H1 (cell line): Measurements from ENCODE around the gene HS3ST6. TPM values are rescaled to one million over a fixed set of nuclear protein-coding genes. Genes with fewer than 3 reads are reported as not detected.

Source experiments
- CHD2 ChIP-seq: IDR thresholded peaks from 2 replicates; pipeline ENCODE4 v1.6.1; 2012; ENCODE audit warnings: low read length, improper control_type of control experiment
- RFX5 ChIP-seq: IDR thresholded peaks from 2 replicates; pipeline ENCODE4 v1.6.1; 2011; ENCODE audit warnings: low read depth, low read length, improper control_type of control experiment, borderline replicate concordance
- SP4 ChIP-seq: IDR thresholded peaks from 2 replicates; pipeline ENCODE4 v1.6.1; 2012; ENCODE audit warnings: low read length, inconsistent platforms
- polyA plus RNA-seq, 7 experiments: library from polyadenylated mRNA; depleted of rRNA in 3 of 7; stranded (reverse) in 5 of 7; unstranded in 2 of 7; fragments of >200 nt in 5 of 7; fragments of 200-250 nt in 2 of 7; gene quantifications; 1 replicate in 5 of 7; 2 replicates in 1 of 7; 4 replicates in 1 of 7; pipeline versions ENCODE4 v1.2.1 to v1.2.3, GENCODE V29; 2011 to 2013; ENCODE audit warnings: missing spikeins in 2 of 7, mixed read lengths in 2 of 7
- total RNA-seq: library from RNA; stranded (reverse); fragmentation: NEBNext Ultra II Directional; extraction: Animal tissue kit (Norgen Biotek cat#: 25700); gene quantifications from 2 replicates; pipeline ENCODE4 v1.2.1, GENCODE V29; 2021

Gene HS3ST6
- total and polyA plus RNA-seq, 2 of the 8 experiments (the other 6 are each of a cell fraction or from before 2014, with no cell fraction given), result 0.36 to 0.39 TPM

DNA sequence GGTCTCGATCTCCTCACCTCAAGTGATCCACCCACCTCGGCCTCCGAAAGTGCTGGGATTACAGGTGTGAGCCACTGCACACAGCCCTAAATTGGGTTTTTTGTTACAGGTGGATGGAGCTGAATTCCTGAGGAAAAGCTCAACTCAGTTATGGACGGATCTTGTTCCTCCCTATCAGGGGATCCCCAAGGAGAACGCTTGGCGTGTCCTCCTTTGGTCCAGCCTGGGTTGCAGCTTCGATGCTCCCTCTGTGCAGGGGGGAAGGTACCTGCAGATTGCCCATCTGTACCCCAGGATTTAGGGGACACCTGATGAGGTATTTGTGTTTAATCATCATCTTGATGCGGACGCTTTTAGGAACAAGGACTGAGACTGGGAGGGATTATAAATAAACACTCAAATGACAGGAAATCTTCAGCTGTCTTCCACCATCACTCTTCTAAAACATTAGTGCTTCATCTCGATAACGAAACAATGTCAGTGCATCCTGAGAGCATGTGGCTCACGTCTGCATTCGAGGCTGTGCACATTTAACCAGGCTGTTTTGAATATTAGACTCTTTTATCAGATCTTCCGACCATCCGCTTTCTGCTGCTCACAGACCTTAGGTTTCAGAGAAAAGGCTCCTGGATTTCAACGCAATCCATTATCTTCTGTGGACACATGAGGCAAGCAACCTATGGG, 28.0 kb downstream of the HS3ST6 start (continued):
- TF ChIP-seq RFX5 (no peak), SP4 (no peak), CHD2 (no peak)
